Lower leg skin (tissue), 4 donors: Measurements from ENCODE around the gene SLC27A4. TPM values are rescaled to one million over a fixed set of nuclear protein-coding genes. Genes with fewer than 3 reads are reported as not detected.

Experiments used
- DNase-seq, 2 donors: peaks; one replicate each; pipeline ENCODE4 v3.0.0-alpha.2; 2019; ENCODE audit warnings: low spot score in 2 of 2
- H3K4me3 ChIP-seq: fragments of 200-600 bp; sonication (generic); 2 replicates; pipeline ENCODE4 v1.5.1; 2017; ENCODE audit warnings: mild to moderate bottlenecking, low read depth; ENCODE audit not compliant: poor library complexity, severe bottlenecking
- POLR2A ChIP-seq, 2 donors: fragments of 450-650 bp; IDR thresholded peaks; one replicate each; pipeline ENCODE4 v1.6.1; 2016 to 2017; ENCODE audit warnings: antibody characterized with exemption in 2 of 2, mild to moderate bottlenecking in 1 of 2, moderate library complexity in 1 of 2
- WGBS, 2 donors: methylation state at CpG; one replicate each; pipeline ENCODE4 v1.1.5; 2018; 5-methylcytosine and 5-hydroxymethylcytosine counted together
- intact Hi-C: fragments of 100-400 bp; cut with DNase I; formaldehyde crosslinking; loops from one replicate; pipeline ENCODE4 v1.15.0; 2023; ENCODE audit warnings: low total_unique reads
- total RNA-seq, 4 donors: library from RNA; depleted of rRNA; stranded (reverse); fragments of >200 nt; gene quantifications; one replicate each; pipeline ENCODE4 v1.1.0, GENCODE V29; 2016
- TF ChIP-seq, protein P1 (sequence below), 3 donors: fragments of 450-650 bp; IDR thresholded peaks; one replicate each; pipeline ENCODE4 v1.5.1; 2016; ENCODE audit warnings: antibody characterized with exemption in 3 of 3, mild to moderate bottlenecking in 3 of 3, moderate library complexity in 2 of 3

Gene SLC27A4
- total RNA-seq, 4 donors from 2014 or later, result 64.7 to 105 (median 73.3) TPM

GRCh38 chr9:128297221-128297773, 43.0 kb upstream of the SLC27A4 start:
- intact Hi-C loops, result no loop called here
- DNase-seq, result no peak
- 82 to 89% methylated on average over 2 of the region's 2 CpGs for WGBS, 2 donors
- no peak for TF ChIP-seq POLR2A (IDR thresholded peaks at IDR 0.05)
- TF ChIP-seq, protein P1, sequence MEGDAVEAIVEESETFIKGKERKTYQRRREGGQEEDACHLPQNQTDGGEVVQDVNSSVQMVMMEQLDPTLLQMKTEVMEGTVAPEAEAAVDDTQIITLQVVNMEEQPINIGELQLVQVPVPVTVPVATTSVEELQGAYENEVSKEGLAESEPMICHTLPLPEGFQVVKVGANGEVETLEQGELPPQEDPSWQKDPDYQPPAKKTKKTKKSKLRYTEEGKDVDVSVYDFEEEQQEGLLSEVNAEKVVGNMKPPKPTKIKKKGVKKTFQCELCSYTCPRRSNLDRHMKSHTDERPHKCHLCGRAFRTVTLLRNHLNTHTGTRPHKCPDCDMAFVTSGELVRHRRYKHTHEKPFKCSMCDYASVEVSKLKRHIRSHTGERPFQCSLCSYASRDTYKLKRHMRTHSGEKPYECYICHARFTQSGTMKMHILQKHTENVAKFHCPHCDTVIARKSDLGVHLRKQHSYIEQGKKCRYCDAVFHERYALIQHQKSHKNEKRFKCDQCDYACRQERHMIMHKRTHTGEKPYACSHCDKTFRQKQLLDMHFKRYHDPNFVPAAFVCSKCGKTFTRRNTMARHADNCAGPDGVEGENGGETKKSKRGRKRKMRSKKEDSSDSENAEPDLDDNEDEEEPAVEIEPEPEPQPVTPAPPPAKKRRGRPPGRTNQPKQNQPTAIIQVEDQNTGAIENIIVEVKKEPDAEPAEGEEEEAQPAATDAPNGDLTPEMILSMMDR (IDR thresholded peaks at IDR 0.05), result no peak
- no peak overlapping the region for H3K4me3 ChIP-seq

DNA sequence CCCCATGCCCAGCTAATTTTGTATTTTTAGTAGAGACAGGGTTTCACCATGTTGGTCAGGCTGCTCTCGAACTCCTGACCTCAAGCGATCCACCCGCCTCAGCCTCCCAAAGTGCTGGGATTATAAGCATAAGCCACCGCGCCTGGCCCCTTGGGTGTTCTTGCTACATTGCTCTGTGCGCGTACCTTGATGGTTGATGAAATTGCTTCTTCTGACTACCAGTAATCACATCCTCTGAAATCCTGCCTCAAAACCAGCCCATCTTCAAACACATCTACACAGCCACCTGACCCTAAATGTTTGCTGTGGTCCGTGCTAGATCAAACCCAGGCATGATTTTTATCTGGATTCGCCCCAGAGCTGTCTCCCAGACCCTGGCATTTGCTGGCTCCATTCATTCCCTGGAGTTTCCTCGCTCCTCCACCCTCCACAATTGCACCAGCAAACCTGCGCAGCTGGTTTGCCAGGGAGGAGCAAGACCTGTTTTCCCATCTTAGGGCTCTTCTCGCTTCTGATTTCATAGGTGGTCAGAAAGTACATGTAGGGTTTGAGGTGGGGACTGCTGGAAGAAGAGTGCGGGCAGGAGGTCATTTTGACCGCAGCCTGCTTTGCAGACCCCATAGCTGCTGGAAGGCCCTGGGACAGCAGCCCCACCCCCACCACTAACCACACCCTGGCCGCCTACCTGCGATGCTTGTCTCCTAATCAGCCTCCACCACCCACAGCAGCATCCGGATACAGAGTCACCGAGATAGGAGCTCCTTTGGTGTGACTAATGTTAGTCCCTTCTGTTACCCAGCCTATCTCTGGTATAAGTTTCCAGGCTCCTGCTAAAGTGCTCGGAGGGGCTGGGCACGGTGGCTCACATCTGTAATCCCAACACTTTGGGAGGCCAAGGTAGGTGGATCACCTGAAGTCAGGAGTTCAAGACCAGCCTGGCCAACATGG, 41.5 kb upstream of the SLC27A4 start:
- DNase-seq, result no peak
- no peak overlapping the region for H3K4me3 ChIP-seq
- intact Hi-C loops, result no loop called here
- WGBS, 2 donors, result 59 to 69% methylated on average over 20 of the region's 20 CpGs
- TF ChIP-seq, protein P1 (IDR thresholded peaks at IDR 0.05), result no peak
- no peak for TF ChIP-seq POLR2A (IDR thresholded peaks at IDR 0.05)

- 62 to 67% methylated on average over 9 of the region's 9 CpGs for WGBS, 2 donors
- H3K4me3 ChIP-seq, result no peak overlapping the region
- TF ChIP-seq POLR2A (IDR thresholded peaks at IDR 0.05), result no peak
- TF ChIP-seq, protein P1 (IDR thresholded peaks at IDR 0.05), result no peak
- intact Hi-C loops, result no loop called here
- DNase-seq, result no peak
These were observed 36.0 kb upstream of the SLC27A4 start for GRCh38 chr9:128304136-128304970.

GRCh38 chr9:128304971-128305288, 35.4 kb upstream of the SLC27A4 start:
- no peak for DNase-seq
- 50 to 54% methylated on average over 5 of the region's 5 CpGs for WGBS, 2 donors
- TF ChIP-seq, protein P1 (IDR thresholded peaks at IDR 0.05), result no peak
- no peak for TF ChIP-seq POLR2A (IDR thresholded peaks at IDR 0.05)
- intact Hi-C loops, result no loop called here
- H3K4me3 ChIP-seq, result no peak overlapping the region

GRCh38 chr9:128309551-128309950, 30.8 kb upstream of the SLC27A4 start:
- no peak for TF ChIP-seq POLR2A (IDR thresholded peaks at IDR 0.05)
- no peak overlapping the region for H3K4me3 ChIP-seq
- WGBS, 2 donors, result 95 to 96% methylated on average over 15 to 16 of the region's 16 CpGs
- intact Hi-C loops, result no loop called here
- DNase-seq, result no peak

GRCh38 chr9:128310461-128310860, 29.9 kb upstream of the SLC27A4 start:
- intact Hi-C loops, result no loop called here
- no peak for DNase-seq
- no peak overlapping the region for H3K4me3 ChIP-seq
- TF ChIP-seq, protein P1 (IDR thresholded peaks at IDR 0.05), result no peak
- no peak for TF ChIP-seq POLR2A (IDR thresholded peaks at IDR 0.05)
- 82 to 85% methylated on average over 5 to 10 of the region's 10 CpGs for WGBS, 2 donors
